ENCODE data around the gene RFESD. TPM values are rescaled to one million over a fixed set of nuclear protein-coding genes. Genes with fewer than 3 reads are reported as not detected.

Gene RFESD
- total and polyA plus RNA-seq, 2 experiments from 2014 or later, result 1.6 to 2.3 TPM

- no peaks in the 10 kb centered on the region for H3K36me3 ChIP-seq (replicated peaks; ENCODE audit: insufficient read depth, low read depth)
- no peaks in the 10 kb centered on the region for H3K79me2 ChIP-seq
- WGBS (ENCODE audit: low lambda C conversion rate, missing lambda C conversion rate), result 79% methylated on average over 12 of the region's 12 CpGs
- no peak overlapping the region for H3K4me3 ChIP-seq
- peak overlapping the region; percentile 77 for H3K4me2 ChIP-seq
- H3K9me3 ChIP-seq (ENCODE audit: low read depth), result no peaks in the 10 kb centered on the region
- H2AFZ ChIP-seq, result no peak overlapping the region
- TF ChIP-seq CTCF (IDR thresholded peaks at IDR 0.05; ENCODE audit: poor library complexity) (no peak), EZH2phosphoT487 (IDR thresholded peaks at IDR 0.05; ENCODE audit: low read depth, severe bottlenecking, unreplicated experiment) (no peak), EZH2 (IDR thresholded peaks at IDR 0.05; ENCODE audit: borderline replicate concordance) (no peak)
- no peaks in the 10 kb centered on the region for H3K27me3 ChIP-seq
- DNase-seq (ENCODE audit: low spot score), result no peak
- H3K4me1 ChIP-seq (ENCODE audit: insufficient read depth), result peaks cover 8% of the 10 kb centered on the region
- H4K20me1 ChIP-seq (ENCODE audit: insufficient read depth, poor library complexity, severe bottlenecking), result no peaks in the 10 kb centered on the region
- peak overlapping the region; percentile 92 for H3K27ac ChIP-seq
- H3K9me2 ChIP-seq (replicated peaks; ENCODE audit: insufficient read depth), result no peaks in the 10 kb centered on the region
Measured at GRCh38 chr5:95647886-95648860, 1.6 kb downstream of the RFESD start.

GRCh38 chr5:95649274-95649673 lies 2.7 kb downstream of the RFESD start:
- H3K36me3 ChIP-seq (replicated peaks; ENCODE audit: insufficient read depth, low read depth), result no peaks in the 10 kb centered on the region
- H4K20me1 ChIP-seq (ENCODE audit: insufficient read depth, poor library complexity, severe bottlenecking), result no peaks in the 10 kb centered on the region
- no peak overlapping the region for H3K4me3 ChIP-seq
- H3K9me2 ChIP-seq (replicated peaks; ENCODE audit: insufficient read depth), result no peaks in the 10 kb centered on the region
- H2AFZ ChIP-seq, result no peak overlapping the region
- DNase-seq (ENCODE audit: low spot score), result no peak
- H3K27ac ChIP-seq, result no peak overlapping the region
- H3K4me2 ChIP-seq, result no peak overlapping the region
- H3K27me3 ChIP-seq, result no peaks in the 10 kb centered on the region
- H3K4me1 ChIP-seq (ENCODE audit: insufficient read depth), result peaks cover 8% of the 10 kb centered on the region
- no peaks in the 10 kb centered on the region for H3K79me2 ChIP-seq
- TF ChIP-seq CTCF (IDR thresholded peaks at IDR 0.05; ENCODE audit: poor library complexity) (no peak), EZH2phosphoT487 (IDR thresholded peaks at IDR 0.05; ENCODE audit: low read depth, severe bottlenecking, unreplicated experiment) (no peak), EZH2 (IDR thresholded peaks at IDR 0.05; ENCODE audit: borderline replicate concordance) (no peak)
- H3K9me3 ChIP-seq (ENCODE audit: low read depth), result no peaks in the 10 kb centered on the region

- H3K36me3 ChIP-seq (replicated peaks; ENCODE audit: insufficient read depth, low read depth), result no peaks in the 10 kb centered on the region
- no peaks in the 10 kb centered on the region for H3K27me3 ChIP-seq
- H3K9me2 ChIP-seq (replicated peaks; ENCODE audit: insufficient read depth), result no peaks in the 10 kb centered on the region
- H3K4me3 ChIP-seq, result no peak overlapping the region
- no peaks in the 10 kb centered on the region for H3K9me3 ChIP-seq (ENCODE audit: low read depth)
- H3K4me2 ChIP-seq, result no peak overlapping the region
- H3K4me1 ChIP-seq (ENCODE audit: insufficient read depth), result peaks cover 8% of the 10 kb centered on the region
- DNase-seq (ENCODE audit: low spot score), result no peak
- H3K27ac ChIP-seq, result no peak overlapping the region
- no peaks in the 10 kb centered on the region for H3K79me2 ChIP-seq
- H2AFZ ChIP-seq, result no peak overlapping the region
- H4K20me1 ChIP-seq (ENCODE audit: insufficient read depth, poor library complexity, severe bottlenecking), result no peaks in the 10 kb centered on the region
- TF ChIP-seq EZH2phosphoT487 (IDR thresholded peaks at IDR 0.05; ENCODE audit: low read depth, severe bottlenecking, unreplicated experiment), result no peak
- TF ChIP-seq CTCF (IDR thresholded peaks at IDR 0.05; ENCODE audit: poor library complexity), result no peak
- TF ChIP-seq EZH2 (IDR thresholded peaks at IDR 0.05; ENCODE audit: borderline replicate concordance), result no peak
Measured at GRCh38 chr5:95649842-95650620, 3.5 kb downstream of the RFESD start.
